Measurements from ENCODE around the gene PTPN22. TPM values are rescaled to one million over a fixed set of nuclear protein-coding genes. Genes with fewer than 3 reads are reported as not detected.

PTPN22 gene
- total RNA-seq, 1 experiment from 2014 or later: 0.89 TPM

GRCh38 chr1:113861641-113862040, 9.9 kb downstream of the PTPN22 start:
- POLR2A ChIA-PET: no interaction called here
- no peaks in the 10 kb centered on the region for H3K27me3 Mint-ChIP-seq (ENCODE audit: insufficient read depth, unreplicated experiment)
- TF ChIP-seq CTCF (IDR thresholded peaks at IDR 0.05; ENCODE audit: unreplicated experiment): no peak
- DNase-seq (ENCODE audit: unreplicated experiment): no peak
- H3K4me3 Mint-ChIP-seq (ENCODE audit: unreplicated experiment): no peak overlapping the region
- BruUV-seq (replicated peaks): no TSS peak
- H3K36me3 Mint-ChIP-seq (ENCODE audit: insufficient read depth, unreplicated experiment): no peaks in the 10 kb centered on the region
- H3K4me1 Mint-ChIP-seq (ENCODE audit: insufficient read depth, unreplicated experiment): peaks cover 13% of the 10 kb centered on the region
- no peaks in the 10 kb centered on the region for H3K9me3 Mint-ChIP-seq (ENCODE audit: unreplicated experiment)
- H3K27ac Mint-ChIP-seq (ENCODE audit: low read depth, unreplicated experiment): no peak overlapping the region
- intact Hi-C loops (cut with micrococcal nuclease): no loop called here
- CTCF ChIA-PET: interaction anchor here (1.0 to 1.5 kb wide), 2 partner anchors 13 to 44 kb away, joined by 3 read pairs; no protein-coding TSS in a partner anchor

- ChIA-PET CTCF (interaction anchor here (1.0 to 1.9 kb wide), 3 partner anchors 13 to 423 kb away, joined by 3 to 7 read pairs (median 3); no protein-coding TSS in a partner anchor), POLR2A (interaction anchor here (0.5 kb wide), 1 partner anchor 17 kb away, joined by 3 read pairs; no protein-coding TSS in a partner anchor)
- Mint-ChIP-seq H3K4me3 (ENCODE audit: unreplicated experiment) (no peak overlapping the region), H3K9me3 (ENCODE audit: unreplicated experiment) (no peaks in the 10 kb centered on the region), H3K27me3 (ENCODE audit: insufficient read depth, unreplicated experiment) (no peaks in the 10 kb centered on the region), H3K4me1 (ENCODE audit: insufficient read depth, unreplicated experiment) (peaks cover 19% of the 10 kb centered on the region), H3K27ac (ENCODE audit: low read depth, unreplicated experiment) (peak overlapping the region; percentile 36), H3K36me3 (ENCODE audit: insufficient read depth, unreplicated experiment) (no peaks in the 10 kb centered on the region)
- DNase-seq (ENCODE audit: unreplicated experiment): peak; percentile 35
- no TSS peak for BruUV-seq (replicated peaks)
- TF ChIP-seq CTCF (IDR thresholded peaks at IDR 0.05; ENCODE audit: unreplicated experiment): no peak
- intact Hi-C loops (cut with micrococcal nuclease): no loop called here
Observed at GRCh38 chr1:113860891-113861290, 10.6 kb downstream of the PTPN22 start.

- Mint-ChIP-seq H3K9me3 (ENCODE audit: unreplicated experiment) (no peaks in the 10 kb centered on the region), H3K27me3 (ENCODE audit: insufficient read depth, unreplicated experiment) (no peaks in the 10 kb centered on the region), H3K4me1 (ENCODE audit: insufficient read depth, unreplicated experiment) (peaks cover 23% of the 10 kb centered on the region), H3K4me3 (ENCODE audit: unreplicated experiment) (no peak overlapping the region), H3K36me3 (ENCODE audit: insufficient read depth, unreplicated experiment) (no peaks in the 10 kb centered on the region), H3K27ac (ENCODE audit: low read depth, unreplicated experiment) (no peak overlapping the region)
- no TSS peak for BruUV-seq (replicated peaks)
- POLR2A ChIA-PET: interaction anchor here (1.3 kb wide), 1 partner anchor 9 kb away, joined by 3 read pairs; no protein-coding TSS in a partner anchor
- CTCF ChIA-PET: interaction anchor here (0.7 to 1.9 kb wide), 7 partner anchors 15 to 1393 kb away, joined by 3 to 7 read pairs (median 3); partner anchors contain the start of gene AP4B1
- no peak for DNase-seq (ENCODE audit: unreplicated experiment)
- intact Hi-C loops (cut with micrococcal nuclease): no loop called here
- TF ChIP-seq CTCF (IDR thresholded peaks at IDR 0.05; ENCODE audit: unreplicated experiment): no peak
Observed at GRCh38 chr1:113859478-113860175, 11.9 kb downstream of the PTPN22 start.

DNA sequence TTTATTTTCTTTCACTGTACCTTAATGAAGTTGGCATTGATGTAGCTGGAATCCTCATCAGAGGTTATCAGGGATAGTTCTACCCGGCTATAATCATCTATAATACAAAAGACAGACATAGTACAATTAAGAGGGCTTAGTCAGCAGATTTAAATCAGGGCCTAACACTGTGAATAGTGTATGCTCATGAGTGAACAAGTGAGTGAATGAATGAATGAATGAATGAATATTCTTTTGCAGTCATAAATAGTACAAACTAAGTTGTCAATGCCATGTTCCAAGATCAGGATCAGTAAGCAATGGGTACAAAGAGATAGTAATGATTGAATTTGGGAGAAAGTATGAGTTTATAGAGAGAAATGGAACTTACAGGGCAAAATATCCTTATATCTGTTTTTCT, 12.5 kb downstream of the PTPN22 start:
- CTCF ChIA-PET: interaction anchor here (0.8 to 1.2 kb wide), 2 partner anchors 24 to 45 kb away, joined by 3 read pairs; partner anchors contain the start of gene AP4B1
- Mint-ChIP-seq H3K27ac (ENCODE audit: low read depth, unreplicated experiment) (no peak overlapping the region), H3K4me1 (ENCODE audit: insufficient read depth, unreplicated experiment) (peaks cover 23% of the 10 kb centered on the region), H3K4me3 (ENCODE audit: unreplicated experiment) (no peak overlapping the region), H3K27me3 (ENCODE audit: insufficient read depth, unreplicated experiment) (no peaks in the 10 kb centered on the region), H3K9me3 (ENCODE audit: unreplicated experiment) (no peaks in the 10 kb centered on the region), H3K36me3 (ENCODE audit: insufficient read depth, unreplicated experiment) (no peaks in the 10 kb centered on the region)
- BruUV-seq (replicated peaks): no TSS peak
- no peak for DNase-seq (ENCODE audit: unreplicated experiment)
- TF ChIP-seq CTCF (IDR thresholded peaks at IDR 0.05; ENCODE audit: unreplicated experiment): no peak
- POLR2A ChIA-PET: interaction anchor here (1.3 kb wide), 1 partner anchor 9 kb away, joined by 3 read pairs; no protein-coding TSS in a partner anchor
- intact Hi-C loops (cut with micrococcal nuclease): no loop called here
